ENCODE results near the gene TMEM220. TPM values are rescaled to one million over a fixed set of nuclear protein-coding genes. Genes with fewer than 3 reads are reported as not detected.
A peak's percentile ranks its signal among the peaks of the same experiment; 100 is the strongest.
"Not testable (repeated sequence)": the region's sequence is repeated elsewhere in the genome, so short reads cannot be mapped to it uniquely, and the experiment has no call there.

Gene TMEM220
- total RNA-seq, 1 experiment from 2014 or later: 3.9 TPM

GRCh38 chr17:10733666-10734065, 3.8 kb upstream of the TMEM220 start:
- no peaks in the 10 kb centered on the region for H3F3A ChIP-seq (ENCODE audit: low read length, unreplicated experiment)
- CTCF ChIA-PET: no interaction called here
- intact Hi-C loops (cut with micrococcal nuclease): no loop called here

GRCh38 chr17:10732121-10732520, 2.3 kb upstream of the TMEM220 start:
- H3K27me3 ChIP-seq (ENCODE audit: low read length); H3K27ac ChIP-seq (ENCODE audit: low read length); H4K20me1 ChIP-seq (ENCODE audit: low read length); ATAC-seq; H3K9me3 ChIP-seq (ENCODE audit: low read length); H3K36me3 ChIP-seq (ENCODE audit: low read depth, low read length); H2AFZ ChIP-seq (ENCODE audit: low read length); DNase-seq; H3F3A ChIP-seq (ENCODE audit: low read length, unreplicated experiment); H3K9ac ChIP-seq (ENCODE audit: low read length); H3K9me2 ChIP-seq (replicated peaks; ENCODE audit: low read length); H3K4me3 ChIP-seq (ENCODE audit: low read length); H3K4me2 ChIP-seq (ENCODE audit: low read length); H3K4me1 ChIP-seq (ENCODE audit: insufficient read depth, low read length); CTCF ChIA-PET; BruUV-seq (replicated peaks); intact Hi-C loops (cut with micrococcal nuclease); H3K79me2 ChIP-seq (ENCODE audit: low read length); POLR2A ChIA-PET (ENCODE audit: unreplicated experiment): not testable (repeated sequence)

More at GRCh38 chr17:10733666-10734065, 3.8 kb upstream of the TMEM220 start:
- no peak overlapping the region for H3K27ac ChIP-seq (ENCODE audit: low read length)
- H3K27me3 ChIP-seq (ENCODE audit: low read length): no peaks in the 10 kb centered on the region
- no peaks in the 10 kb centered on the region for H3K79me2 ChIP-seq (ENCODE audit: low read length)
- no peaks in the 10 kb centered on the region for H3K9me2 ChIP-seq (replicated peaks; ENCODE audit: low read length)
- POLR2A ChIA-PET (ENCODE audit: unreplicated experiment): no interaction called here
- BruUV-seq (replicated peaks): no TSS peak
- H3K9me3 ChIP-seq (ENCODE audit: low read length): no peaks in the 10 kb centered on the region
- no peaks in the 10 kb centered on the region for H3K36me3 ChIP-seq (ENCODE audit: low read depth, low read length)
- no peak overlapping the region for H3K4me3 ChIP-seq (ENCODE audit: low read length)
- H4K20me1 ChIP-seq (ENCODE audit: low read length): no peaks in the 10 kb centered on the region
- H3K4me2 ChIP-seq (ENCODE audit: low read length): no peak overlapping the region
- no peak overlapping the region for H2AFZ ChIP-seq (ENCODE audit: low read length)
- DNase-seq (no peak), ATAC-seq (no peak)
- no peak overlapping the region for H3K9ac ChIP-seq (ENCODE audit: low read length)
- H3K4me1 ChIP-seq (ENCODE audit: insufficient read depth, low read length): peaks cover 3% of the 10 kb centered on the region; the same call in 1 of the 2 replicates
- no peak for TF ChIP-seq CTCF (conservative IDR thresholded peaks at IDR 0.05; ENCODE audit: low read depth, low read length)
- TF ChIP-seq EZH2phosphoT487 (IDR thresholded peaks at IDR 0.05; ENCODE audit: borderline replicate concordance, low read length): no peak
- no peak for TF ChIP-seq EZH2 (IDR thresholded peaks at IDR 0.05; ENCODE audit: low read length, unreplicated experiment)

- BruUV-seq (replicated peaks): no TSS peak
- TF ChIP-seq EZH2 (IDR thresholded peaks at IDR 0.05; ENCODE audit: low read length, unreplicated experiment): no peak
- TF ChIP-seq EZH2phosphoT487 (IDR thresholded peaks at IDR 0.05; ENCODE audit: borderline replicate concordance, low read length): no peak
- no peaks in the 10 kb centered on the region for H3K9me3 ChIP-seq (ENCODE audit: low read length)
- H3K9me2 ChIP-seq (replicated peaks; ENCODE audit: low read length): no peaks in the 10 kb centered on the region
- H3K4me1 ChIP-seq (ENCODE audit: insufficient read depth, low read length): peaks cover 3% of the 10 kb centered on the region; the same call in 1 of the 2 replicates
- no peaks in the 10 kb centered on the region for H3F3A ChIP-seq (ENCODE audit: low read length, unreplicated experiment)
- no peaks in the 10 kb centered on the region for H4K20me1 ChIP-seq (ENCODE audit: low read length)
- H3K4me2 ChIP-seq (ENCODE audit: low read length): 0 out of 2 replicates have a peak overlapping the region, but pooled peaks have one; percentile 83
- H3K27me3 ChIP-seq (ENCODE audit: low read length): no peaks in the 10 kb centered on the region
- H2AFZ ChIP-seq (ENCODE audit: low read length): no peak overlapping the region
- intact Hi-C loops (cut with micrococcal nuclease): no loop called here
- H3K4me3 ChIP-seq (ENCODE audit: low read length): no peak overlapping the region
- ATAC-seq (no peak), DNase-seq (no peak)
- CTCF ChIA-PET: no interaction called here
- H3K9ac ChIP-seq (ENCODE audit: low read length): no peak overlapping the region
- H3K79me2 ChIP-seq (ENCODE audit: low read length): no peaks in the 10 kb centered on the region
- POLR2A ChIA-PET (ENCODE audit: unreplicated experiment): no interaction called here
- H3K36me3 ChIP-seq (ENCODE audit: low read depth, low read length): no peaks in the 10 kb centered on the region
- H3K27ac ChIP-seq (ENCODE audit: low read length): no peak overlapping the region
Measured at GRCh38 chr17:10731408-10731879, 1.6 kb upstream of the TMEM220 start.

GRCh38 chr17:10730247-10730646, 424 bp upstream of the TMEM220 start:
- Histone ChIP-seq H3K27ac (ENCODE audit: low read length) (peak overlapping the region; percentile 30; the same call in 1 of the 2 replicates), H3K9ac (ENCODE audit: low read length) (peak overlapping the region; percentile 74), H2AFZ (ENCODE audit: low read length) (peak overlapping the region; percentile 87), H3K4me3 (ENCODE audit: low read length) (peak overlapping the region; percentile 70), H3K4me2 (ENCODE audit: low read length) (peak overlapping the region; percentile 83)
- H3K4me1 ChIP-seq (ENCODE audit: insufficient read depth, low read length); intact Hi-C loops (cut with micrococcal nuclease); CTCF ChIA-PET; H3F3A ChIP-seq (ENCODE audit: low read length, unreplicated experiment); ATAC-seq; BruUV-seq (replicated peaks); DNase-seq; H3K9me2 ChIP-seq (replicated peaks; ENCODE audit: low read length); H4K20me1 ChIP-seq (ENCODE audit: low read length); H3K79me2 ChIP-seq (ENCODE audit: low read length); H3K27me3 ChIP-seq (ENCODE audit: low read length); H3K9me3 ChIP-seq (ENCODE audit: low read length); H3K36me3 ChIP-seq (ENCODE audit: low read depth, low read length): not testable (repeated sequence)
- POLR2A ChIA-PET (ENCODE audit: unreplicated experiment): interaction anchor here (0.6 kb wide), 1 partner anchor 48 kb away, joined by 5 read pairs; no protein-coding TSS in a partner anchor
